Heart right ventricle (tissue), 12 donors: ENCODE results near the gene PLXNB2. TPM values are rescaled to one million over a fixed set of nuclear protein-coding genes. Genes with fewer than 3 reads are reported as not detected.

Experiments used
- polyA plus RNA-seq, 2 donors: library from polyadenylated mRNA; stranded (reverse); fragments of 200-250 nt; gene quantifications; one replicate each; pipeline ENCODE4 v1.2.3, GENCODE V29; 2013
- total RNA-seq, 10 donors: library from RNA; stranded (reverse); fragmentation: NEBNext Ultra II Directional in 3 of 10; extraction: Animal tissue kit (Norgen Biotek cat#: 25700) in 3 of 10; gene quantifications; one replicate each; pipeline versions ENCODE4 v1.2.1 to v1.2.4, GENCODE V29; 2021 to 2023
- donor health status: ischemic (EF 13 %, LVEDD 7.1; RV severe dilation, severe dysfunction).
- donor health status: healthy with polysubstance abuse.
- donor health status: DM: no; HTN: yes; CAD: no.
- donor health status: DM: no; HTN: no; CAD: no.
- donor health status: ischemic (EF 25% LVEDD 6.9; RV normal size, moderate dysfunction).
- donor health status: ischemic (EF 25% LVEDD 5.7; RV mildly dilated, moderate dysfunction).
- donor health status: healthy.
- donor health status: nonischemic (EF 11% LVEDD 7.7; RV severe dilation, severe dysfunction).
- donor health status: DM: yes; HTN: yes; CAD: no.
- donor health status: PGD.
- donor health status: ischemic (EF 29% LVEDD 5.4; RV normal size, mild dysfunction).
- donor health status: nonischemic (EF 23%, LVEDD 6.1; RV moderate dilation, normal function).

PLXNB2 gene
- total and polyA plus RNA-seq, 12 donors, result 33.5 to 101 (median 57.8) TPM

Other genes starting within 250 kb of the PLXNB2 start
- not detected for gene TTLL8, start 249.3 kb downstream of the PLXNB2 start, total RNA-seq
- not detected for gene TTLL8, start 249.3 kb downstream of the PLXNB2 start, polyA plus RNA-seq
- gene MLC1, start 222.2 kb downstream of the PLXNB2 start, total RNA-seq, result 1 to 10 TPM in 1 of 10 donors, under 1 TPM in 5, not detected in 4; 0.11 to 1.6 (median 0.37) TPM
- gene MLC1, start 222.2 kb downstream of the PLXNB2 start, polyA plus RNA-seq, result under 1 TPM; 0.03 to 0.07 TPM
- gene MOV10L1, start 217.6 kb downstream of the PLXNB2 start, total RNA-seq, result under 1 TPM in 2 of 10 donors, not detected in 8; 0.16 to 0.42 TPM
- under 1 TPM; 0.16 to 0.37 TPM for gene MOV10L1, start 217.6 kb downstream of the PLXNB2 start, polyA plus RNA-seq
- under 1 TPM in 7 of 10 donors, not detected in 3; 0.15 to 0.61 (median 0.22) TPM for gene PANX2, start 136.9 kb downstream of the PLXNB2 start, total RNA-seq
- under 1 TPM; 0.07 to 0.09 TPM for gene PANX2, start 136.9 kb downstream of the PLXNB2 start, polyA plus RNA-seq
- gene TRABD, start 121.7 kb downstream of the PLXNB2 start, total RNA-seq, result 10 to 100 TPM; 13.6 to 24.9 (median 16.4) TPM
- gene TRABD, start 121.7 kb downstream of the PLXNB2 start, polyA plus RNA-seq, result 10 to 100 TPM; 31.6 to 40.8 TPM
- gene SELENOO, start 106.6 kb downstream of the PLXNB2 start, total RNA-seq, result 10 to 100 TPM in 9 of 10 donors, 1 to 10 TPM in 1; 9.6 to 24.6 (median 11.9) TPM
- 10 to 100 TPM; 22.6 to 29.8 TPM for gene SELENOO, start 106.6 kb downstream of the PLXNB2 start, polyA plus RNA-seq
- gene TUBGCP6, start 62.6 kb downstream of the PLXNB2 start, total RNA-seq, result 10 to 100 TPM; 15.5 to 23.3 (median 18.5) TPM
- 10 to 100 TPM; 14.2 to 40.7 TPM for gene TUBGCP6, start 62.6 kb downstream of the PLXNB2 start, polyA plus RNA-seq
- 10 to 100 TPM in 6 of 10 donors, 1 to 10 TPM in 4; 7.1 to 16.7 (median 10.3) TPM for gene HDAC10, start 56.4 kb downstream of the PLXNB2 start, total RNA-seq
- 10 to 100 TPM in 1 of 2 donors, 1 to 10 TPM in 1; 7.9 to 20.3 TPM for gene HDAC10, start 56.4 kb downstream of the PLXNB2 start, polyA plus RNA-seq
- gene MAPK12, start 46.0 kb downstream of the PLXNB2 start, total RNA-seq, result 10 to 100 TPM; 10.6 to 21.9 (median 16.1) TPM
- gene MAPK12, start 46.0 kb downstream of the PLXNB2 start, polyA plus RNA-seq, result 10 to 100 TPM; 14.8 to 23.0 TPM
- gene MAPK11, start 37.3 kb downstream of the PLXNB2 start, total RNA-seq, result 10 to 100 TPM in 2 of 10 donors, 1 to 10 TPM in 8; 4.3 to 11.3 (median 7.1) TPM
- gene MAPK11, start 37.3 kb downstream of the PLXNB2 start, polyA plus RNA-seq, result 10 to 100 TPM; 11.6 to 18.0 TPM
- 1 to 10 TPM; 1.1 to 3.6 (median 2.0) TPM for gene DENND6B, start 19.4 kb upstream of the PLXNB2 start, total RNA-seq
- gene DENND6B, start 19.4 kb upstream of the PLXNB2 start, polyA plus RNA-seq, result 1 to 10 TPM; 1.7 to 3.1 TPM
- 10 to 100 TPM; 34.7 to 51.5 (median 36.8) TPM for gene PPP6R2, start 35.7 kb upstream of the PLXNB2 start, total RNA-seq
- gene PPP6R2, start 35.7 kb upstream of the PLXNB2 start, polyA plus RNA-seq, result 10 to 100 TPM; 38.6 to 38.8 TPM
- 10 to 100 TPM; 41.0 to 73.0 (median 49.7) TPM for gene SBF1, start 167.4 kb upstream of the PLXNB2 start, total RNA-seq
- gene SBF1, start 167.4 kb upstream of the PLXNB2 start, polyA plus RNA-seq, result 10 to 100 TPM; 43.2 to 48.6 TPM
- under 1 TPM in 3 of 10 donors, not detected in 7; 0.09 to 0.53 (median 0.15) TPM for gene ADM2, start 173.9 kb upstream of the PLXNB2 start, total RNA-seq
- gene ADM2, start 173.9 kb upstream of the PLXNB2 start, polyA plus RNA-seq, result under 1 TPM; 0.07 to 0.29 TPM
- gene MIOX, start 179.2 kb upstream of the PLXNB2 start, total RNA-seq, result not detected
- gene MIOX, start 179.2 kb upstream of the PLXNB2 start, polyA plus RNA-seq, result not detected
- 10 to 100 TPM; 18.8 to 37.5 (median 22.9) TPM for gene LMF2, start 200.1 kb upstream of the PLXNB2 start, total RNA-seq
- gene LMF2, start 200.1 kb upstream of the PLXNB2 start, polyA plus RNA-seq, result 10 to 100 TPM; 40.4 to 42.5 TPM
- 10 to 100 TPM; 21.7 to 31.9 (median 26.2) TPM for gene NCAPH2, start 200.6 kb upstream of the PLXNB2 start, total RNA-seq
- 10 to 100 TPM; 38.0 to 54.8 TPM for gene NCAPH2, start 200.6 kb upstream of the PLXNB2 start, polyA plus RNA-seq
- gene SCO2, start 218.0 kb upstream of the PLXNB2 start, total RNA-seq, result 1 to 10 TPM in 2 of 10 donors, under 1 TPM in 2, not detected in 6; 0.57 to 2.8 (median 0.92) TPM
- gene SCO2, start 218.0 kb upstream of the PLXNB2 start, polyA plus RNA-seq, result 1 to 10 TPM in 1 of 2 donors, not detected in 1; 2.0 TPM
- gene TYMP, start 222.4 kb upstream of the PLXNB2 start, total RNA-seq, result 100 to 1,000 TPM in 1 of 10 donors, 10 to 100 TPM in 7, 1 to 10 TPM in 2; 8.4 to 113 (median 12.6) TPM
- gene TYMP, start 222.4 kb upstream of the PLXNB2 start, polyA plus RNA-seq, result 10 to 100 TPM; 23.3 to 65.3 TPM
- gene KLHDC7B, start 238.3 kb upstream of the PLXNB2 start, total RNA-seq, result 1 to 10 TPM in 1 of 10 donors, under 1 TPM in 3, not detected in 6; 0.11 to 1.3 (median 0.18) TPM
- under 1 TPM in 1 of 2 donors, not detected in 1; 0.10 TPM for gene KLHDC7B, start 238.3 kb upstream of the PLXNB2 start, polyA plus RNA-seq